MG63 (cell line): Measurements from ENCODE around the gene ITPRIPL2. TPM values are rescaled to one million over a fixed set of nuclear protein-coding genes. Genes with fewer than 3 reads are reported as not detected.

Source experiments
- DNase-seq: peaks from one replicate; pipeline ENCODE4 v3.0.0-alpha.2; 2020
- H3K27me3 ChIP-seq: fragments of 250-450 bp; sonication (Bioruptor Pico); 2 replicates; pipeline ENCODE4 v1.5.1; 2020; ENCODE audit warnings: mild to moderate bottlenecking, moderate library complexity
- H3K36me3 ChIP-seq: fragments of 250-450 bp; sonication (Bioruptor Pico); 2 replicates; pipeline ENCODE4 v1.5.1; 2020; ENCODE audit warnings: mild to moderate bottlenecking, moderate library complexity
- H3K4me3 ChIP-seq: fragments of 250-450 bp; sonication (Bioruptor Pico); 2 replicates; pipeline ENCODE4 v1.5.1; 2020; ENCODE audit warnings: mild to moderate bottlenecking, moderate library complexity
- H3K9me3 ChIP-seq: fragments of 250-450 bp; sonication (Bioruptor Pico); 2 replicates; pipeline ENCODE4 v1.5.1; 2020; ENCODE audit warnings: mild to moderate bottlenecking, moderate library complexity
- total RNA-seq: library from RNA; depleted of rRNA; stranded (reverse); fragments of >200 nt; shearing (Covaris generic); gene quantifications from 2 replicates; pipeline ENCODE4 v1.2.3, GENCODE V29; 2014; ENCODE audit warnings: low replicate concordance

ITPRIPL2 gene
- total RNA-seq, 1 experiment from 2014 or later: 18.0 TPM

DNA sequence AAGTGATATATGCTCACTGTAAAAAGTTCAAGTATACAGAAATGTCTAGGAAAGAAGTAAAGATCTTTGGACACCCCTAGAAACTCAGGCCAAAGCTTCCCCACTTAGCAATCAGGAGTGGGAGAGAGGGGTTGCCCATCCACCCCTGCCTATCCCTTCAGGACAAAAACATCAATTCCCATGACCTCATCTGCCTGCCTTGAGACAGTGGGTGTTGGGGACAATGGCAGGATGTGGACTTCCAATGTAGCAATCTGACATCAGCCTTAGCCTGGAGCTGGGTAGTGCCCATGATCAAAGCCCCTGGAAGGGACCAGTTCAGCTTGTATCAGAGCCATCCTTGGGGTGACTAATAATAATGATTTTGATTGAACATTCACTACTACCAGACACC is 18.1 kb downstream of the ITPRIPL2 start:
- Histone ChIP-seq H3K27me3 (no peaks in the 10 kb centered on the region), H3K36me3 (no peaks in the 10 kb centered on the region), H3K4me3 (no peak overlapping the region), H3K9me3 (no peaks in the 10 kb centered on the region)
- no peak for DNase-seq

DNA sequence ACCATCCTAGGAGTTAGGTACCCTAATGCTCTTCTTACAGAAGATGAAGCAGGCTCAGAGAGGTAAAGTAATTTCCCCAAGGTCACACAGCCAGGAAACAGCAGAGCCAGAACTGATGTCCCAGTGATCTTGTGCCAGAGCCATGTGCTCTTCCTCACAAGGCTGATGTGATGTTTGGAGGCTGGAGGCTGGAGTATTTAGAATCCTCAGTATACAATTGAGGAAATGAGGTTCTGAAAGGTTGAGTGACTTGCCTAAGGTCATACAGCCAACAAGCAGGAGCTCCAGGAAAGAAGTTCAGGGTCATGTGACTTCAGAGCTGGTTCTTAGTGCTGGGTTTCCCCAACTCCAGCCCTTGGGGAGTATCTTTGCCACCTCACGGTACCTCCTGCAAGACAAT is 18.5 kb downstream of the ITPRIPL2 start:
- Histone ChIP-seq H3K9me3 (no peaks in the 10 kb centered on the region), H3K4me3 (no peak overlapping the region), H3K27me3 (no peaks in the 10 kb centered on the region), H3K36me3 (no peaks in the 10 kb centered on the region)
- no peak for DNase-seq

DNA sequence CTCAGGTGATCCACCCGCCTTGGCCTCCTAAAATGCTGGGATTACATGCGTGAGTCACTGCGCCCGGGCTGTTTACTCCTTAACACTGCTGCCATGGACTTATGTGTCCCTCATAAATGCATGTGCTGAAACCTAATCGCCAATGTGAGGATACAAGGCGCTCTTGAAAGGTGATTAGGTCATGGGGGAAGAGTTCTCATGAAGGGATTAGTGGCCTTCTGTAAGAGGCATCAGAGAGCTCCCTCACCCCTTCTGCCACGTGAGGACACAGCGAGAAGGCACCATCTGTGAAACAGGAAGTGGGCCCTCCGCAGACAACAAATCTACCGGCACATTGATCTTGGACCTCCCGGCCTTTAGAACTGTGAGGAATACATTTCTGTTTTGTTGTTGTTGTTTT is 19.1 kb downstream of the ITPRIPL2 start:
- Histone ChIP-seq H3K27me3 (no peaks in the 10 kb centered on the region), H3K36me3 (no peaks in the 10 kb centered on the region), H3K4me3 (no peak overlapping the region), H3K9me3 (no peaks in the 10 kb centered on the region)
- DNase-seq: no peak

DNA sequence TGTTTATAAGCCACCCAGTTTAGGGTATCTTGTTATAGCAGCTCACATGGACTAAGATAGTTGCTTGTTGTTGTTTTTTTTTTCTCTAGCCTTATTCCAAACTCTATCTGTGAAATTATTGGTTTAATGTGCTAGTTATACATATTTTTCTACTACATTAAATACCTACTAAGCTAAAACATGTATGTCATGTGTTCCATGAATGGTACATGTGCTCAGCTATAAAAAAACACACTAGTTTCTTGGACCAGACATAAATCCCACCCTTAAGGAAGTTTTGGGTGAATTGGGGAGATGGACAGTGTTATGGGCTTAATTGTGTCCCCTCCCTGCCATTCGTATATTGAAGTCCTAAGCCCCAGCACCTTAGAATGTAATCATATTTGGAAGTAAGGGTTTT is 19.8 kb downstream of the ITPRIPL2 start:
- Histone ChIP-seq H3K9me3 (no peaks in the 10 kb centered on the region), H3K36me3 (no peaks in the 10 kb centered on the region), H3K4me3 (no peak overlapping the region), H3K27me3 (no peaks in the 10 kb centered on the region)
- no peak for DNase-seq

DNA sequence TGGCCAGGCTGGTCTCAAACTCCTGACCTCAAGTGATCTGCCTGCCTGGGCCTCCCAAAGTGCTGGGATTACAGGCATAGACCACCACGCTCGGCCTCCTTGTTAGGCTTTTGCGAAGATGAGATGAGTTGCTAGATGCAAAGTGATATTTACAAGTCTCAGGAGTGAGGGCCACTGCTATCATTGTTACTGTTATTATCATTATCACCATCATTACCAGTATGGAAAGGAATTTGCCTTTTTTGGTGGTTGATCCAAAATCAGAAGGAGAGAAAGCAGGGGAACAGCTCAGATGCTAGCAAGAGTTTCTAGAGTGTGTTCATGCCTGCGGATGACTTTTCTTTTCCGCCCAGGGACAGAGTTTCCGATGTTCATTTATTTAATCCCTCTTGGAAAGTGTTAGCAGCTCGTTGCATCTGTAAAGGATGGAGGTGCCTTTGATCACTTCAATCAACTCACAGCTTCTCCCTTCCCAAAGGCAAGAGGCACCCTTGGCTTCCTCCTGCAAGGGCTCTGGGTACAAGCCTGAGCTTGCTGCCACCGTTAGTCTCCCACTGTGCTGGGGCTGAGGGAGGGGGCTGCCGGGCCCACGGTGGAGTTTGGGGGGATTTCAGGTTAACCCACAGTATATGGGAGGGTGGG is 21.6 kb downstream of the ITPRIPL2 start:
- Histone ChIP-seq H3K9me3 (no peaks in the 10 kb centered on the region), H3K27me3 (no peaks in the 10 kb centered on the region), H3K4me3 (no peak overlapping the region), H3K36me3 (no peaks in the 10 kb centered on the region)
- no peak for DNase-seq

DNA sequence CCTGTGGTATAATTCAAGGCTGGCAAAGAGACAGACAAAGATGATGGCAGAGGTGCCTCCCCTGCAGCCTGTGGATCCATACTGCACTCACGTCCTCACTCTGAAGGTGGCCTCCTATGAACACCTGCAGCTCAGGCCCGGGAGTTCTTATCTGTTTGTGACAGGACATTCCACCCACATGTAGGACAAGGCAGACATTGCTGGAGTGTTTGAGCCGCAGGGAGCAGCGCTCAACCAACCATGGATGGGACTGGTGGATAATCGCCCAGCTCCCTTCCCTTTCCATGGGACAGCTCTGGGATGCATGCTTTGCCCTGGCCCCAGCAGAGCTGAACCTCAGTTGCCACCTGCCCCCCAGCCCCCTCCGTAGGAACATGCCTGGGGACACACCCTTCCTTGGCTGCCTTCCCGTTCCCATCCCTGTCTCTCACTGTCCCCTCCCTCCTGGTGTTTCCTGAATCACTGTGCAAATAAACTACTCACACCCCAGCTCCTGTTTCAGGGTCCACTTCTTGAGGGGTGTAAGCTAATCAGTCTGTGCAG is 22.2 kb downstream of the ITPRIPL2 start:
- no peaks in the 10 kb centered on the region for H3K27me3 ChIP-seq
- no peak overlapping the region for H3K4me3 ChIP-seq
- no peaks in the 10 kb centered on the region for H3K9me3 ChIP-seq
- DNase-seq: peak; percentile 53
- no peaks in the 10 kb centered on the region for H3K36me3 ChIP-seq

DNA sequence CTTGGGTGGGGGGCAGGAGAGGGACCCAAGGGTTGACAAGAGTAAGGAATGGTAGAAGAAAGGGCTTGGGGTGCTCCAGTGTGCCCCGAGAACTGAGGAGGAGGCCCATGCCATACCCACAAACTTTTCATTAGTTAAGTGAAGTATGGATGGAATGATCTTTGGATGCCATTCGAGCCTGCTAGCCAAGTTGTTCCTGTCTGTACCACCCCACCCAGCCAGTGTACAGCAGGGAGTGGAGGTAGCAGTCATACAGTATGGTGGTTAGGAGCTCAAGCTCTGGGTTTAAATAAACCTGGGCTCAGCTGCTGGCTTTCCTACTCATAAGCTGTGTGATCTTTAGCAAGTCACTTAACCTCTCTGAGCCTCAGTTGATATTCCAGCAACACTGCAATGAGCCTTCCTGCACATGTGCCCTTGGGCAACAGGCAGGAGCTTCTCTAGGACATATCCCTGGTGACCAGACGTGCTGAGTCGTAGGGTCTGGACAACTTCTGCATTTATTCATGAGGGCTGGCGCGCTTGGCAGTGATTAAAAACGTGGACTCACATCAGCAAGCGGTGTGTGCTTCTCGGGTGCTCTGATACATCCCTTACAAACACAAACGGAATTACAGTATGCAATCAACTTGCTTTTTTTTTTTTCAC is 22.9 kb downstream of the ITPRIPL2 start:
- H3K9me3 ChIP-seq: no peaks in the 10 kb centered on the region
- peak; percentile 72 for DNase-seq
- H3K4me3 ChIP-seq: no peak overlapping the region
- no peaks in the 10 kb centered on the region for H3K36me3 ChIP-seq
- H3K27me3 ChIP-seq: no peaks in the 10 kb centered on the region

DNA sequence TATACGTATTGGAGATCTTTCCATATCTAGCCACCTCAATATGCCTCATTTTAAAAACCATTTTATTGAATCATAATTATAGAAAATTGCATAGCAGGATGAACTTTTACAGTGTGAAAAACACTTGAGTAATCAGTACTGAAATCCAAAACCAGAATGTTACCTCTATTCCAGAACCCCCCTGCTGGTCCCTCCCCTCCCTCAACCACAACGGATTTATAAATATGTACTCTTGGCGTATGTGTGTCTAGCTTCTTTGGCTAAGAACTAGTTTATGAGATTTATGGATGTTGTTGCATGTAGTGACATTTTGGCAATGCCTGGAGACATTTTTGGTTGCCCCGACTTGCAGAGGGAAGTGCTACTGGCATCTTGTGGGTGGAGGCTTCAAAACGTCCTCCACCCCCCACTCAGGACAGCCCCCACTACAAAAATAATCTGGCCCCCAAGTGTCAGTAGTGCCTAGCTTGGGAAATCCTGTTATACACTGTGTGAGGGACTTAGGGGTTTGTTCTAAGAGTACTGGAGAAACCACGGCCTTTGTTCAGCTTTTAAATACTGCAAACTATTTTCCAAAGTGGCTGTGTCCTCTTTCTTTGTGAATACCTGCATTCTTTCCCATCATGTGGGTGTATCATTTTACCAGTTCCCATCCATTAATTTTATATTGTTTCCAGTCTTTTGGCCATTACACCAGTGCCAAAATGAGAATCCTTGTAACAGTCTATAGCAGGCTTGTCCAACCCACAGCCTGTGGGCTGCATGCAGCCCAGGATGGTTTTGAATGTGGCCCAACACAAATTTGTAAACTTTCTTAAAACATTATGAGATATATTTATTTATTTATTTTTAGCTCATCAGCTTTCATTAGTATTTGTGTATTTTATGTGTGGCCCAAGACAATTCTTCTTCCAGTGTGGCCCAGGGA is 23.7 kb downstream of the ITPRIPL2 start:
- H3K36me3 ChIP-seq: no peaks in the 10 kb centered on the region
- no peaks in the 10 kb centered on the region for H3K9me3 ChIP-seq
- H3K27me3 ChIP-seq: no peaks in the 10 kb centered on the region
- no peak overlapping the region for H3K4me3 ChIP-seq
- DNase-seq: peak; percentile 75

DNA sequence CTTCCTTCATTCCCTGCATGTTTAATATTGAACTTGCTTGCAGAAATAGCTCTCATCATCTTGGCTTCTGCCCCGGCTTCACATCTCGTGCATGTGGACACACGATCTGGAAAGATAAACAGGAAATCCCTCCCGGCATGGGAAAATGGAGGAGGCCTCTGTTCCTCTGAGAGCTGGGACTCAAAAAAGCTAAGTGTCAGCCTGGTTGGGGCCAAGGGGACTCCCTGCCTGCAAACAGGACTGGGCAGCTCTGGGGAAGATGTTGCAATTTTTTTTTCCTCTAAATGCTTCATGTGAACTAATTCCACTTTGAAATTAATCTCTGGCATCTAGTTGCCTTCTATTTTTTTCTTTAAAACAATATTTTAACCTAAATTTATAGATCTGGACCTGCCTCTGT is 24.8 kb downstream of the ITPRIPL2 start:
- peak; percentile 84 for DNase-seq
- Histone ChIP-seq H3K9me3 (no peaks in the 10 kb centered on the region), H3K27me3 (no peaks in the 10 kb centered on the region), H3K4me3 (no peak overlapping the region), H3K36me3 (no peaks in the 10 kb centered on the region)

DNA sequence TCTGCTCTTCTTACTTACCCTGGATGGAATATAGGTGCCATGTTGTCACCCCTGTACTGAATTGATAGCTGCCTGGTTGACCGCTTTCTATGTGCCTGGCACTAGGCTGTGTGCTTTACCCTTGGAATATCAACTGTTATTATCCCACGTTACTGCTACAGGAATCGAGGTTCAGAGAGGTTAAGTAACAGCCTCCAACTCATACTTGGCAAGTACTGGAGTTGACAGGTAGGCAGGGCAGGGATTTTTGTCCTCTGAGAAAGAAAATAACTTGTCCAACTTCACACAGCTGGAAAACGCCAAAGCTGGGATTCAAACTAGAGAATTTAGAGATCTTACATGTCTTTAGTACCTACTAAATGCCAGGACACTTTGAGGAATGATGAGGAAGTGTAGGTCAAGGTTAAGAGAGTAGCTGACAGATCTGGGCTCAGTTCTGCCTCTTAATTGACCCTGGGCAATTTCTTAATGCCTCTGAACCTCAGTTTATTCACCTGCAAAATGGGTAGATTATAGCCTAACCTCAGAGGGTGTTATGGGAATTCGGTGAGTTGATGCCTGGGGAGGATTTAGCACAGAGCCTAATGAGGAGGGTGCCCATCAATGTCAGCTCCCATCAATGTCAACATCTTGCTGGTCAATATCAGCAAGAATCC is 25.8 kb downstream of the ITPRIPL2 start:
- no peak overlapping the region for H3K4me3 ChIP-seq

DNA sequence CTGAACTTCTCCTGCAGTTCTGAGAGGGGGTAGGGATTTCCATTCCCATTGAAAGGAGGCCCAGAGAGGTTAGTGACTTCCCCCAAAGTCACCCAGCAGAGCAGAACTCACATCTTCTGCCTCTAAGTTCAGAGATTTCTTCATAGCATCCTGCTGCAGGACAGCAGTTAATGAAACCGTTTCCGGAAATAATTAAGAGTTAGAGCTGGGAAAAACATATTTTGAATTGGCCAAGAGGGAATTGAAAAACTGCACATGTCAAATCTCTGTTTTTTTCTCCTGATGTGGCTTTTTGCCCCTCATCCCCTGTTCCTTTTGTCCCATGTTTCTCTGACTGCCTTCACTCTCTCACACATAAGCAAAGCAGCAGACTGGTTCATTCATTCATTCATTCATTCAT is 26.6 kb downstream of the ITPRIPL2 start:
- no peaks in the 10 kb centered on the region for H3K36me3 ChIP-seq
- no peak for DNase-seq
- H3K9me3 ChIP-seq: no peaks in the 10 kb centered on the region
- no peak overlapping the region for H3K4me3 ChIP-seq
- 0 out of 2 replicates have a peak, but pooled peaks cover 3% of the 10 kb centered on the region for H3K27me3 ChIP-seq

More for the DNA sequence above, 25.8 kb downstream of the ITPRIPL2 start:
- Histone ChIP-seq H3K9me3 (no peaks in the 10 kb centered on the region), H3K27me3 (0 out of 2 replicates have a peak, but pooled peaks cover 3% of the 10 kb centered on the region), H3K36me3 (no peaks in the 10 kb centered on the region)
- no peak for DNase-seq

DNA sequence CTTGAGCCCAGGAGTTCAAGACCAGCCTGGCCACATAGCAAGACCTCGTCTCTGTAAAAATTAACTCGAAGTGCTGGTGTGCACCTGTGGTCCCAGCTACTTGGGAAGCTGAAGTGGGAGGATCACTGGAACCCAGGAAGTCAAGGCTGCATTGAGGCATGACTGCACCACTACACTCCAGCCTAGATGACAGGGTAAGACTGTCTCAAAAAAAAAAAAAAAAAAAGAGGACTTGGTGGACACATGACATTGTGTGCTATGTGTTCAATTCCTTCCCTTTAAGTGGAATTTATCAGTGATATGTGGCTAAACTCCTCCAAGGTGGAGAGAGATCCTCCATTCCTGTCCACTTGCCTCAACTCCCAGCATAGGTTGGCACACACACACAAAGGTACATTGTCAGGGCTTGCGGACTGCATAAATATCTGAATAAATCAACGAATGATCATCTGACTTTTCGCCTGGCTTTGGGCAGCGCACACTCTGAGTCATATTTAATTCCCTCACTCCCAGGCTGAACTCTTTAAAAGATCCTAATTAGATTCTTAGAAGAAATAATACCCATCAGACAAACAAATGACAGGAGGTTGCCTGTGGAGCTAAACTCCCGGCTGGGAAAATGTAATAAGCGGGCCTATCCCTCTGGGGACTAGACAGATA is 29.3 kb downstream of the ITPRIPL2 start:
- H3K36me3 ChIP-seq: no peaks in the 10 kb centered on the region
- H3K9me3 ChIP-seq: peaks cover 4% of the 10 kb centered on the region; the same call in 1 of the 2 replicates
- DNase-seq: no peak
- 0 out of 2 replicates have a peak, but pooled peaks cover 3% of the 10 kb centered on the region for H3K27me3 ChIP-seq
- no peak overlapping the region for H3K4me3 ChIP-seq

DNA sequence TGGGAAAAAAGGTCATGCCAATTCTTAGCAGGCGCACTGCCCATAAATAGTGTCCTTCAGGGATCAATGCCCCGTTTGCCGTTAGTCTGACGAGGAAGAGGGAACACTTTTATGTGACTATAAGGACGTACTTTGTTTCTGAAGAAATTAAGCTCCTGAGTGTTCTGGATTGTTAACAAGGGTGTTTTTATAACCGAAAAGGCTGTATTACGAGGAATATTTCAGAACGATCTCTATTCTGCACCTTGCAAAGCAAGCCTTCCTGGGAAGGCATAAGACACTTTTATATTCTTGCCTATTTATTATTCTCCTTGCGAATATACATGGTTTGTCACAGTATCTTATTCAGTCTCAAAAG is 29.8 kb downstream of the ITPRIPL2 start:
- DNase-seq: no peak
- H3K36me3 ChIP-seq: no peaks in the 10 kb centered on the region
- no peak overlapping the region for H3K4me3 ChIP-seq
- H3K27me3 ChIP-seq: 0 out of 2 replicates have a peak, but pooled peaks cover 3% of the 10 kb centered on the region
- H3K9me3 ChIP-seq: peaks cover 8% of the 10 kb centered on the region; the same call in 1 of the 2 replicates

DNA sequence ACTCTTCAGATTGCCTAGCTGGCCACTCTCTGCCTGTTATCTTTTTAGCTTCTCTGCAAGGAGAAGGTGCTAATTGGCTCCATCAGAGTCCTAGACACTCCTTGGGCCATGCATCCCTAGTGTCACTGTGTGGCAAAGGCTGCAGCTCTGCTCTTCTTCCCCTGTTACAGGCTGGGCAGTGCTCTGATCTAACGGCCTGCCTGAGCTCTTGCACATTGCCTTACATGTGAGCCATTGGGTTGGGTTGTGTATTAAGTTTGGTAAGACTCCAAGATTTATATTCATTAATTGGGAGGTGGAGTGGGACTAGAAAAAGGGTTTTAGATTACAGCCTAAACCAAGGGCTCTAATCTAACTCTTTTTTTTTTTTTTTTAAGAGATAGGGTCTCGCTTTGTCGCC is 31.2 kb downstream of the ITPRIPL2 start:
- DNase-seq: no peak
- Histone ChIP-seq H3K36me3 (no peaks in the 10 kb centered on the region), H3K4me3 (no peak overlapping the region), H3K9me3 (peaks cover 8% of the 10 kb centered on the region; the same call in 1 of the 2 replicates), H3K27me3 (0 out of 2 replicates have a peak, but pooled peaks cover 3% of the 10 kb centered on the region)

DNA sequence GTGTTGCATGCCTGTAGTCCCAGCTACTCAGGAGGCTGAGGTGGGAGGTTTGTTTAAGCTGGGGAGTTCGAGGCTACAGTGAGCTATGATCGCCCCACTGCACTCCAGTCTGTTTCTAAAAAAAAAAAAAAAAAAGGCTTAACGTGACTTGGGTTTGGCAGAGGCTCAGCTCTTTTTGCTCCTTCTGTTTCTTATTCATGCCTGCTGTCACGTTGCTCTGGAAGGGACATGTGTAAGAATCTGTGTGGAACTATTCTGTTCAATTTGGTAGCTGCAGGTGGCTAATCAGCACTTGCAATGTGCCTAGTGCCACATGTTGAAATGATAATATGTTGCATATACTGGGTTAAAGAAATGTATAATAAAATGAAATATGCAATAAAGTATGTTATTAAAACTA is 33.4 kb downstream of the ITPRIPL2 start:
- H3K9me3 ChIP-seq: peaks cover 8% of the 10 kb centered on the region; the same call in 1 of the 2 replicates
- DNase-seq: no peak
- H3K36me3 ChIP-seq: no peaks in the 10 kb centered on the region
- 0 out of 2 replicates have a peak, but pooled peaks cover 3% of the 10 kb centered on the region for H3K27me3 ChIP-seq
- H3K4me3 ChIP-seq: no peak overlapping the region

DNA sequence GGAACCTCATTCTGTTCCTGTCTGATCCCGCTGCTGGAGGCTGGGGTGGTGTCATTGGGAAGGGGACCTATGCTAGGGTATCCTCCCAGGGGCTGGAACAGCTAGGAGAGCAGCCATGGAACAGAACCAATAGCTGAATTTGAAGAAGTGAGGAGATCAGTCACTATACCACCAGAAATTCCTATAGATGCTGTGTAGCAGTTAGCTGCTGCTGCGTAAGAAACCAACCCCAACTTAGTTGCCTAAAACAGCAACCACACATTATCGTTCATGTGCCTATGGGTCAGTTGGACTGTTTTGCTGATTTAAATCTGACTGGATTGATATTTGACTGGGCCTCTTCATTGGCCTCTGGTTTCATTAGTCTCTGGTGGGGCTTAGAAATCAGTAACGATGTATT is 33.9 kb downstream of the ITPRIPL2 start:
- DNase-seq: no peak
- peaks cover 8% of the 10 kb centered on the region; the same call in 1 of the 2 replicates for H3K9me3 ChIP-seq
- H3K4me3 ChIP-seq: no peak overlapping the region
- H3K27me3 ChIP-seq: 0 out of 2 replicates have a peak, but pooled peaks cover 3% of the 10 kb centered on the region
- no peaks in the 10 kb centered on the region for H3K36me3 ChIP-seq
